GM10847 (cell line): ENCODE results near the gene EPPIN.

ENCODE experiments used
- POLR2A ChIP-seq: IDR thresholded peaks from 2 replicates; pipeline ENCODE4 v1.6.1; 2011; ENCODE audit not compliant: insufficient read length; ENCODE audit errors: extremely low read depth

EPPIN gene

GRCh38 chr20:45500022-45500421 lies 47.2 kb downstream of the EPPIN start:
- no peak for TF ChIP-seq POLR2A

GRCh38 chr20:45497971-45498494 lies 49.2 kb downstream of the EPPIN start:
- TF ChIP-seq POLR2A, result no peak

- no peak for TF ChIP-seq POLR2A
These were observed 51.0 kb downstream of the EPPIN start for GRCh38 chr20:45496166-45496565.

- no peak for TF ChIP-seq POLR2A
These were observed 51.7 kb downstream of the EPPIN start for GRCh38 chr20:45495501-45495941.
